Ovary (tissue), 9 donors: ENCODE measurements around the gene TMEM145. TPM values are rescaled to one million over a fixed set of nuclear protein-coding genes. Genes with fewer than 3 reads are reported as not detected.

Source experiments
- DNase-seq, 5 donors: peaks; one replicate each; pipeline ENCODE4 v3.0.0-alpha.2; 2019 to 2020
- H3K27ac ChIP-seq, 2 donors: fragments of 200-600 bp; one replicate each; pipeline versions ENCODE4 v1.5.1 to v1.8.0; 2019 to 2022
- H3K27me3 ChIP-seq: fragments of 200-600 bp; one replicate; pipeline ENCODE4 v1.8.0; 2022
- H3K36me3 ChIP-seq: fragments of 200-600 bp; sonication (generic); one replicate; pipeline ENCODE4 v1.5.1; 2019
- H3K4me1 ChIP-seq: one replicate; pipeline ENCODE4 v1.8.1; 2013; ENCODE audit warnings: mild to moderate bottlenecking, moderate library complexity; ENCODE audit not compliant: insufficient read depth
- H3K4me3 ChIP-seq: fragments of 200-600 bp; sonication (generic); one replicate; pipeline ENCODE4 v1.5.1; 2017
- H3K9me3 ChIP-seq, 2 donors: fragments of 200-600 bp in 1 of 2; sonication (generic) in 1 of 2; one replicate each; pipeline versions ENCODE4 v1.5.1 to v1.8.1; 2013 to 2019; ENCODE audit warnings: mild to moderate bottlenecking in 1 of 2, moderate library complexity in 1 of 2
- CTCF ChIP-seq, 3 donors: fragments of 450-650 bp in 2 of 3; fragments of 200-600 bp in 1 of 3; IDR thresholded peaks; one replicate each; pipeline versions ENCODE4 v1.5.1 to v1.8.0; 2016 to 2022; ENCODE audit warnings: antibody characterized with exemption in 3 of 3, mild to moderate bottlenecking in 1 of 3
- EP300 ChIP-seq: sonication (generic); formaldehyde crosslinking; IDR thresholded peaks from one replicate; pipeline ENCODE4 v1.6.1; 2017; ENCODE audit warnings: antibody characterized with exemption
- POLR2A ChIP-seq: fragments of 450-650 bp; IDR thresholded peaks from one replicate; pipeline ENCODE4 v1.6.1; 2017; ENCODE audit warnings: antibody characterized with exemption, mild to moderate bottlenecking, moderate library complexity
- WGBS, 3 donors: extraction: QIAGEN DNeasy Blood & Tissue Kit in 1 of 3; methylation state at CpG; one replicate each; pipeline versions ENCODE4 v1.1.5 to v1.1.7; 2013 to 2017; 5-methylcytosine and 5-hydroxymethylcytosine counted together
- intact Hi-C, 4 donors: fragments of 100-400 bp; cut with DNase I; formaldehyde crosslinking; loops; one replicate each; pipeline versions ENCODE4 v1.11.0 to v1.15.1; 2022 to 2023
- polyA plus RNA-seq, 2 donors: library from polyadenylated mRNA; stranded (reverse); fragments of 200-250 nt in 1 of 2; fragments of 350-450 nt in 1 of 2; fragmentation: Illumina TruSeq in 1 of 2; extraction: RNeasy Lipid Tissue Mini Kit (QIAGEN cat#74804) in 1 of 2; gene quantifications; one replicate each; pipeline ENCODE4 v1.2.3, GENCODE V29; 2013 to 2014
- total RNA-seq, 7 donors: library from RNA; depleted of rRNA in 2 of 7; stranded (reverse); fragments of >200 nt in 2 of 7; fragmentation: NEBNext Ultra II Directional in 3 of 7; extraction: Animal tissue kit (Norgen Biotek cat#: 25700) in 3 of 7; gene quantifications; one replicate each; pipeline versions ENCODE4 v1.1.0 to v1.2.4, GENCODE V29; 2016 to 2023
- donor health status: DM: no; HTN: no; CAD: no; lungs with moderate emphysema.
- donor health status: DM: no; HTN: no; CAD: no.
- donor health status: Bipolar disorder and iron deficiency.
- donor health status: DM: yes; HTN: yes; CAD: no.
- donor health status: DM: no; HTN: no; CAD: no.
- donor health status: DM: yes; HTN: yes; CAD: no.

The TMEM145 gene
- total and polyA plus RNA-seq, 9 donors = 0.08 to 1.7 (median 0.30) TPM; not detected in 3

- Histone ChIP-seq H3K4me1 (peaks cover 35% of the 10 kb centered on the region), H3K4me3 (peak overlapping the region; percentile 91), H3K36me3 (no peaks in the 10 kb centered on the region), H3K27ac (peak overlapping the region; percentile 83 to 98), H3K27me3 (no peaks in the 10 kb centered on the region), H3K9me3 (no peaks in the 10 kb centered on the region)
- intact Hi-C loops = loop anchor here in 2 of 4 donors (2.0 kb wide), 2 partner anchors 27 to 37 kb away; partner anchors contain the start of gene ERF (in 1 of the 2)
- 20 to 27% (median 26%) methylated on average over 7 of the region's 7 CpGs for WGBS, 3 donors
- TF ChIP-seq POLR2A = no peak
- no peak for TF ChIP-seq CTCF (IDR thresholded peaks at IDR 0.05)
- no peak for TF ChIP-seq EP300
- peak in 4 of 5 donors; percentile 60 to 71 (median 66) for DNase-seq
These were observed 31.0 kb upstream of the TMEM145 start for GRCh38 chr19:42281827-42282762.

GRCh38 chr19:42282819-42283187, 30.3 kb upstream of the TMEM145 start:
- WGBS, 3 donors = 48% methylated on average over 4 of the region's 4 CpGs
- Histone ChIP-seq H3K4me1 (peaks cover 35% of the 10 kb centered on the region), H3K27ac (peak overlapping the region; percentile 85 to 98), H3K27me3 (no peaks in the 10 kb centered on the region), H3K36me3 (no peaks in the 10 kb centered on the region), H3K4me3 (no peak overlapping the region), H3K9me3 (no peaks in the 10 kb centered on the region)
- no peak for DNase-seq
- intact Hi-C loops = no loop called here
- TF ChIP-seq POLR2A (no peak), EP300 (no peak), CTCF (IDR thresholded peaks at IDR 0.05) (no peak)

- H3K27ac ChIP-seq = peak overlapping the region; percentile 92 to 98
- 2 to 3% (median 3%) methylated on average over 33 to 74 of the region's 74 CpGs for WGBS, 3 donors
- DNase-seq = peak; percentile 96 to 98 (median 97)
- TF ChIP-seq EP300 = no peak
- peak in 1 of 3 donors; percentile 29 for TF ChIP-seq CTCF (IDR thresholded peaks at IDR 0.05)
- TF ChIP-seq POLR2A = peak; percentile 76
- no peaks in the 10 kb centered on the region for H3K36me3 ChIP-seq
- peak overlapping the region; percentile 64 for H3K4me3 ChIP-seq
- H3K4me1 ChIP-seq = peaks cover 35% of the 10 kb centered on the region
- H3K27me3 ChIP-seq = no peaks in the 10 kb centered on the region
- intact Hi-C loops = no loop called here
- no peaks in the 10 kb centered on the region for H3K9me3 ChIP-seq
These were observed 29.7 kb upstream of the TMEM145 start for GRCh38 chr19:42283188-42284065.

GRCh38 chr19:42284066-42284501, 29.0 kb upstream of the TMEM145 start:
- H3K4me1 ChIP-seq = peaks cover 35% of the 10 kb centered on the region
- no peaks in the 10 kb centered on the region for H3K9me3 ChIP-seq
- H3K36me3 ChIP-seq = no peaks in the 10 kb centered on the region
- peak overlapping the region; percentile 64 for H3K4me3 ChIP-seq
- peak; percentile 82 for TF ChIP-seq POLR2A
- TF ChIP-seq EP300 = no peak
- peak overlapping the region; percentile 92 to 98 for H3K27ac ChIP-seq
- intact Hi-C loops = no loop called here
- peak; percentile 86 to 90 (median 90) for DNase-seq
- 2% methylated on average over 25 to 73 of the region's 76 CpGs for WGBS, 3 donors
- no peaks in the 10 kb centered on the region for H3K27me3 ChIP-seq
